Measurements from ENCODE around the gene PNMA3.

DNA sequence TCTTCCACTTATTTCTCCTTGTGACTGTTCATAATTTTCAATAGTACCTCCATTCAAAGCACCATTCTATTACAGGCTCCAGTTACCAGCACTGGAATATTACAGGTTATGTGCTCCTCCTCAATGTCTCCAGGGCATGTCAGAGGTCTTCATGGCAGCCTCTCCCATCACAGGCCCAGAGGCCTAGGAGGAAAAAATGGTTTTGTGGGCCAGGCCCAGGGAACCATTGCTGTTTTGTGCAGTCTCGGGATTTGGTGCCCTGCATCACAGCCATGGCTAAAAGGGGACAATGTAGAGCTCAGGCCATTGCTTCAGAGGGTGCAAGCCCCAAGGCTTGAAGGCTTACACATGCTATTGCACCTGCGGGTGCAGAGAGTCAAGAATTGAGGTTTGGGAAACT is 7.2 kb upstream of the PNMA3 start:
- TF ChIP-seq, protein P1, sequence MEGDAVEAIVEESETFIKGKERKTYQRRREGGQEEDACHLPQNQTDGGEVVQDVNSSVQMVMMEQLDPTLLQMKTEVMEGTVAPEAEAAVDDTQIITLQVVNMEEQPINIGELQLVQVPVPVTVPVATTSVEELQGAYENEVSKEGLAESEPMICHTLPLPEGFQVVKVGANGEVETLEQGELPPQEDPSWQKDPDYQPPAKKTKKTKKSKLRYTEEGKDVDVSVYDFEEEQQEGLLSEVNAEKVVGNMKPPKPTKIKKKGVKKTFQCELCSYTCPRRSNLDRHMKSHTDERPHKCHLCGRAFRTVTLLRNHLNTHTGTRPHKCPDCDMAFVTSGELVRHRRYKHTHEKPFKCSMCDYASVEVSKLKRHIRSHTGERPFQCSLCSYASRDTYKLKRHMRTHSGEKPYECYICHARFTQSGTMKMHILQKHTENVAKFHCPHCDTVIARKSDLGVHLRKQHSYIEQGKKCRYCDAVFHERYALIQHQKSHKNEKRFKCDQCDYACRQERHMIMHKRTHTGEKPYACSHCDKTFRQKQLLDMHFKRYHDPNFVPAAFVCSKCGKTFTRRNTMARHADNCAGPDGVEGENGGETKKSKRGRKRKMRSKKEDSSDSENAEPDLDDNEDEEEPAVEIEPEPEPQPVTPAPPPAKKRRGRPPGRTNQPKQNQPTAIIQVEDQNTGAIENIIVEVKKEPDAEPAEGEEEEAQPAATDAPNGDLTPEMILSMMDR (IDR thresholded peaks at IDR 0.05): no peak
- TF ChIP-seq POLR2A (IDR thresholded peaks at IDR 0.05) (no peak), POLR2AphosphoS5 (IDR thresholded peaks at IDR 0.05; ENCODE audit: insufficient read depth in 1 of 2, low read depth in 1 of 2) (no peak)
